SK-N-SH treated with all-trans-retinoic acid at 6 μM for 48 hours (cell line): ENCODE data around the gene MYRF.

Experiments
- ATAC-seq: fragments of 200-7000 bp; cut with Tn5 transposase; 3 replicates; pipeline ENCODE4 v1.9.1; 2020; ENCODE audit warnings: mild to moderate bottlenecking, moderate library complexity
- ARNTL ChIP-seq: fragments of 450-650 bp; formaldehyde crosslinking; IDR thresholded peaks from 2 replicates; pipeline ENCODE4 v1.5.0; 2020; ENCODE audit warnings: low read depth, mild to moderate bottlenecking, moderate library complexity, borderline replicate concordance
- BACH2 ChIP-seq: fragments of 250-450 bp; sonication (Bioruptor Pico); IDR thresholded peaks from 2 replicates; pipeline ENCODE4 v1.9.0; 2021; ENCODE audit warnings: mild to moderate bottlenecking, borderline replicate concordance
- CREB5 ChIP-seq: fragments of 250-450 bp; sonication (Bioruptor Pico); IDR thresholded peaks from 2 replicates; pipeline ENCODE4 v1.5.1; 2020; ENCODE audit warnings: low read depth, mild to moderate bottlenecking, moderate library complexity
- CSDC2 ChIP-seq: fragments of 250-450 bp; sonication (Bioruptor Pico); IDR thresholded peaks from 2 replicates; pipeline ENCODE4 v1.5.0; 2020; ENCODE audit warnings: mild to moderate bottlenecking, moderate library complexity
- ESRRG ChIP-seq: fragments of 250-450 bp; sonication (Bioruptor Pico); IDR thresholded peaks from 2 replicates; pipeline ENCODE4 v1.6.1; 2021; ENCODE audit warnings: mild to moderate bottlenecking
- GLIS3 ChIP-seq: fragments of 250-450 bp; sonication (Bioruptor Pico); IDR thresholded peaks from 2 replicates; pipeline ENCODE4 v1.5.0; 2020; ENCODE audit warnings: mild to moderate bottlenecking, moderate library complexity
- ISL1 ChIP-seq: fragments of 250-450 bp; sonication (Bioruptor Pico); IDR thresholded peaks from 2 replicates; pipeline ENCODE4 v2.1.2; 2022; ENCODE audit warnings: mild to moderate bottlenecking, moderate library complexity
- OSR1 ChIP-seq: fragments of 250-450 bp; sonication (Bioruptor Pico); IDR thresholded peaks from 2 replicates; pipeline ENCODE4 v1.8.0; 2022; ENCODE audit warnings: moderate library complexity, mild to moderate bottlenecking, inconsistent platforms
- RARB ChIP-seq: fragments of 250-450 bp; sonication (Bioruptor Pico); IDR thresholded peaks from 2 replicates; pipeline ENCODE4 v1.8.0; 2021; ENCODE audit warnings: mild to moderate bottlenecking, moderate library complexity
- SNAI2 ChIP-seq: fragments of 250-450 bp; sonication (Bioruptor Pico); IDR thresholded peaks from 2 replicates; pipeline ENCODE4 v1.5.0; 2020; ENCODE audit warnings: mild to moderate bottlenecking, moderate library complexity
- TCF4 ChIP-seq: fragments of 250-450 bp; sonication (Bioruptor Pico); IDR thresholded peaks from 2 replicates; pipeline ENCODE4 v1.8.0; 2021; ENCODE audit warnings: mild to moderate bottlenecking, moderate library complexity, borderline replicate concordance
- TOX ChIP-seq: fragments of 250-450 bp; sonication (Bioruptor Pico); IDR thresholded peaks from 2 replicates; pipeline ENCODE4 v1.8.0; 2021; ENCODE audit warnings: mild to moderate bottlenecking, moderate library complexity, borderline replicate concordance
- ZC3H10 ChIP-seq: fragments of 250-450 bp; sonication (Bioruptor Pico); IDR thresholded peaks from 2 replicates; pipeline ENCODE4 v1.5.1; 2021; ENCODE audit warnings: mild to moderate bottlenecking, moderate library complexity
- ZFP3 ChIP-seq: fragments of 250-450 bp; sonication (Bioruptor Pico); IDR thresholded peaks from 2 replicates; pipeline ENCODE4 v1.5.0; 2020; ENCODE audit warnings: mild to moderate bottlenecking, moderate library complexity
- ZFP30 ChIP-seq: fragments of 450-650 bp; formaldehyde crosslinking; IDR thresholded peaks from 2 replicates; pipeline ENCODE4 v1.5.0; 2022; ENCODE audit warnings: mild to moderate bottlenecking, moderate library complexity
- ZNF70 ChIP-seq: fragments of 450-650 bp; formaldehyde crosslinking; IDR thresholded peaks from 2 replicates; pipeline ENCODE4 v1.5.0; 2020; ENCODE audit warnings: mild to moderate bottlenecking, moderate library complexity
- ZNF8 ChIP-seq: fragments of 450-650 bp; formaldehyde crosslinking; IDR thresholded peaks from 2 replicates; pipeline ENCODE4 v1.5.0; 2020; ENCODE audit warnings: mild to moderate bottlenecking, moderate library complexity
- TF ChIP-seq, protein P1 (sequence below): fragments of 250-450 bp; sonication (Bioruptor Pico); IDR thresholded peaks from 2 replicates; pipeline ENCODE4 v1.8.0; 2020; ENCODE audit warnings: mild to moderate bottlenecking, moderate library complexity, borderline replicate concordance
- TF ChIP-seq, protein P2 (sequence below): fragments of 250-450 bp; sonication (Bioruptor Pico); IDR thresholded peaks from 2 replicates; pipeline ENCODE4 v1.5.1; 2021; ENCODE audit warnings: mild to moderate bottlenecking, moderate library complexity
- TF ChIP-seq, protein P3 (sequence below): fragments of 250-450 bp; sonication (Bioruptor Pico); IDR thresholded peaks from 2 replicates; pipeline ENCODE4 v1.8.0; 2021; ENCODE audit warnings: low read depth, mild to moderate bottlenecking, moderate library complexity, borderline replicate concordance
- TF ChIP-seq, protein P4 (sequence below): fragments of 250-450 bp; sonication (Bioruptor Pico); IDR thresholded peaks from 2 replicates; pipeline ENCODE4 v1.5.0; 2020; ENCODE audit warnings: mild to moderate bottlenecking, moderate library complexity

MYRF gene

DNA sequence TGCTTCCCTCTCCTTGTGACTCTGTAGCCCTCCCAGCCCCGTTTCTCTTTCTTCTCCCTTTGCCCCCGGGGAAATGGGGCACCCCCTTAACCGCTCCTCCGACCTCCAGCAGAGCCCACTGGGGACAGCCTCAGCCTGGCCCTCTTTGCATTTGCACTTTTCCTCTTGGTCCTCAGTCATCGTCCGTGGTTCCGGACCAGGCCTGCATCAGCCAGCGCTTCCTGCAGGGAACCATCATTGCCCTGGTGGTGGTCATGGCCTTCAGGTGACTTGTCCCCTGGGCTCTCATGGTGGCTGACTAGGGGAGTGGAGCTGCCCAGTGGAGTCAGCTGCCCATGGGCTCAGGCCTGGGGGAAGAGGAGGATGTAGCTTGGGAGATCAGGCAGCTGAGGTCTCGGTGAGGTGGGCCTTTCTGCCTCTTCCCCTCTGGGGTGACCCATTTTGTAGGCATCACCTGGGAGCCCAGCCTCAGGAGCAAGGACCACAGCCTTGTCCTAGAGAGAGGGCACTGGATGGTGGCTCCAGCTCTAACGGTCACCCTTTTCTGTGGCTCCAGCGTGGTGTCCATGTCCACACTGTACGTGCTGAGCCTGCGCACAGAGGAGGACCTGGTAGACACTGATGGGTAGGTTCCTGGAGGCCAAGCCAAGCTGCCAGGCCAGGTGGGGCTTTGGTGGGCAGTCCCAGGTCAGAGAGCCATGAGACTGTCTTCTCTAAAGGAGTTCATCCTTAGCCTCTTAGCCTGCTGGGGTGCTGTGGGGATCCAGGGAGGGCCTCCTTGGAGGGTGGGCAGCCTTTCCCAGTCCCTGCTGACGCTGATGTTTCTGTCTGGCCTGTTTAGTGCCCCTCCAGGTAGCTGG, 27.5 kb downstream of the MYRF start:
- no peak for ATAC-seq
- TF ChIP-seq GLIS3 (CRISPR knock-in tag) (no peak), RARB (CRISPR knock-in tag) (no peak), BACH2 (no peak), ARNTL (CRISPR knock-in tag) (no peak), OSR1 (CRISPR knock-in tag) (no peak)
- TF ChIP-seq, all 23 proteins: peak for 0

GRCh38 chr11:61780581-61781162, 28.2 kb downstream of the MYRF start:
- TF ChIP-seq ISL1 (CRISPR knock-in tag) = no peak
- TF ChIP-seq BACH2 = no peak
- no peak for TF ChIP-seq CREB5
- TF ChIP-seq SNAI2 (CRISPR knock-in tag) = no peak
- TF ChIP-seq TOX (CRISPR knock-in tag) = no peak
- TF ChIP-seq ZFP30 (CRISPR knock-in tag) = no peak
- TF ChIP-seq ZNF70 = no peak
- TF ChIP-seq RARB (CRISPR knock-in tag) = no peak
- no peak for ATAC-seq

DNA sequence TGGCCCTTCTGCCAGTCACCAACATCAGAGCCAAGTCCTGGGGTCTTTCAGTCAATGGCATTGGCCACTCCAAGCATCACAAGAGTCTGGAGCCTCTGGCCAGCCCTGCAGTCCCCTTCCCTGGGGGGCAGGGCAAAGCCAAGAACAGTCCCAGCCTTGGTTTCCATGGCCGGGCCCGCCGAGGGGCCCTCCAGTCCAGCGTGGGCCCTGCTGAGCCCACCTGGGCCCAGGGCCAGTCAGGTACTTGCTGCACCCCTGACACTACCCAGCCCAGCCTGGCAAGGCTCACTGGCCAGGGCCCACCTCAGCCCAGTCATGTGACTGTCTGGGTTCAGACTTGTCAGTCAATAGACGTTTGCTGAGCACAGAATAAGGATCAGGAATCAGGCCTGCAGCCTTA, 29.1 kb downstream of the MYRF start:
- no peak for ATAC-seq
- no peak for TF ChIP-seq ZFP30 (CRISPR knock-in tag)
- TF ChIP-seq ZC3H10 (CRISPR knock-in tag) = no peak
- no peak for TF ChIP-seq SNAI2 (CRISPR knock-in tag)
- TF ChIP-seq TOX (CRISPR knock-in tag) = no peak
- no peak for TF ChIP-seq TCF4 (CRISPR knock-in tag)
- TF ChIP-seq CREB5 = no peak
- no peak for TF ChIP-seq ISL1 (CRISPR knock-in tag)
- no peak for TF ChIP-seq ZNF8
- TF ChIP-seq, protein P1, sequence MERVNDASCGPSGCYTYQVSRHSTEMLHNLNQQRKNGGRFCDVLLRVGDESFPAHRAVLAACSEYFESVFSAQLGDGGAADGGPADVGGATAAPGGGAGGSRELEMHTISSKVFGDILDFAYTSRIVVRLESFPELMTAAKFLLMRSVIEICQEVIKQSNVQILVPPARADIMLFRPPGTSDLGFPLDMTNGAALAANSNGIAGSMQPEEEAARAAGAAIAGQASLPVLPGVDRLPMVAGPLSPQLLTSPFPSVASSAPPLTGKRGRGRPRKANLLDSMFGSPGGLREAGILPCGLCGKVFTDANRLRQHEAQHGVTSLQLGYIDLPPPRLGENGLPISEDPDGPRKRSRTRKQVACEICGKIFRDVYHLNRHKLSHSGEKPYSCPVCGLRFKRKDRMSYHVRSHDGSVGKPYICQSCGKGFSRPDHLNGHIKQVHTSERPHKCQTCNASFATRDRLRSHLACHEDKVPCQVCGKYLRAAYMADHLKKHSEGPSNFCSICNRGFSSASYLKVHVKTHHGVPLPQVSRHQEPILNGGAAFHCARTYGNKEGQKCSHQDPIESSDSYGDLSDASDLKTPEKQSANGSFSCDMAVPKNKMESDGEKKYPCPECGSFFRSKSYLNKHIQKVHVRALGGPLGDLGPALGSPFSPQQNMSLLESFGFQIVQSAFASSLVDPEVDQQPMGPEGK (CRISPR knock-in tag) = no peak
- TF ChIP-seq, protein P2, sequence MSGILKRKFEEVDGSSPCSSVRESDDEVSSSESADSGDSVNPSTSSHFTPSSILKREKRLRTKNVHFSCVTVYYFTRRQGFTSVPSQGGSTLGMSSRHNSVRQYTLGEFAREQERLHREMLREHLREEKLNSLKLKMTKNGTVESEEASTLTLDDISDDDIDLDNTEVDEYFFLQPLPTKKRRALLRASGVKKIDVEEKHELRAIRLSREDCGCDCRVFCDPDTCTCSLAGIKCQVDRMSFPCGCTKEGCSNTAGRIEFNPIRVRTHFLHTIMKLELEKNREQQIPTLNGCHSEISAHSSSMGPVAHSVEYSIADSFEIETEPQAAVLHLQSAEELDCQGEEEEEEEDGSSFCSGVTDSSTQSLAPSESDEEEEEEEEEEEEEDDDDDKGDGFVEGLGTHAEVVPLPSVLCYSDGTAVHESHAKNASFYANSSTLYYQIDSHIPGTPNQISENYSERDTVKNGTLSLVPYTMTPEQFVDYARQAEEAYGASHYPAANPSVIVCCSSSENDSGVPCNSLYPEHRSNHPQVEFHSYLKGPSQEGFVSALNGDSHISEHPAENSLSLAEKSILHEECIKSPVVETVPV (CRISPR knock-in tag) = no peak
- TF ChIP-seq, protein P3, sequence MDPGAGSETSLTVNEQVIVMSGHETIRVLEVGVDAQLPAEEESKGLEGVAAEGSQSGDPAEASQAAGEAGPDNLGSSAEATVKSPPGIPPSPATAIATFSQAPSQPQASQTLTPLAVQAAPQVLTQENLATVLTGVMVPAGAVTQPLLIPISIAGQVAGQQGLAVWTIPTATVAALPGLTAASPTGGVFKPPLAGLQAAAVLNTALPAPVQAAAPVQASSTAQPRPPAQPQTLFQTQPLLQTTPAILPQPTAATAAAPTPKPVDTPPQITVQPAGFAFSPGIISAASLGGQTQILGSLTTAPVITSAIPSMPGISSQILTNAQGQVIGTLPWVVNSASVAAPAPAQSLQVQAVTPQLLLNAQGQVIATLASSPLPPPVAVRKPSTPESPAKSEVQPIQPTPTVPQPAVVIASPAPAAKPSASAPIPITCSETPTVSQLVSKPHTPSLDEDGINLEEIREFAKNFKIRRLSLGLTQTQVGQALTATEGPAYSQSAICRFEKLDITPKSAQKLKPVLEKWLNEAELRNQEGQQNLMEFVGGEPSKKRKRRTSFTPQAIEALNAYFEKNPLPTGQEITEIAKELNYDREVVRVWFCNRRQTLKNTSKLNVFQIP (CRISPR knock-in tag) = no peak
- TF ChIP-seq ESRRG = no peak
- TF ChIP-seq ARNTL (CRISPR knock-in tag) = no peak
- no peak for TF ChIP-seq ZFP3 (CRISPR knock-in tag)
- no peak for TF ChIP-seq GLIS3 (CRISPR knock-in tag)
- no peak for TF ChIP-seq CSDC2 (CRISPR knock-in tag)
- TF ChIP-seq, protein P4, sequence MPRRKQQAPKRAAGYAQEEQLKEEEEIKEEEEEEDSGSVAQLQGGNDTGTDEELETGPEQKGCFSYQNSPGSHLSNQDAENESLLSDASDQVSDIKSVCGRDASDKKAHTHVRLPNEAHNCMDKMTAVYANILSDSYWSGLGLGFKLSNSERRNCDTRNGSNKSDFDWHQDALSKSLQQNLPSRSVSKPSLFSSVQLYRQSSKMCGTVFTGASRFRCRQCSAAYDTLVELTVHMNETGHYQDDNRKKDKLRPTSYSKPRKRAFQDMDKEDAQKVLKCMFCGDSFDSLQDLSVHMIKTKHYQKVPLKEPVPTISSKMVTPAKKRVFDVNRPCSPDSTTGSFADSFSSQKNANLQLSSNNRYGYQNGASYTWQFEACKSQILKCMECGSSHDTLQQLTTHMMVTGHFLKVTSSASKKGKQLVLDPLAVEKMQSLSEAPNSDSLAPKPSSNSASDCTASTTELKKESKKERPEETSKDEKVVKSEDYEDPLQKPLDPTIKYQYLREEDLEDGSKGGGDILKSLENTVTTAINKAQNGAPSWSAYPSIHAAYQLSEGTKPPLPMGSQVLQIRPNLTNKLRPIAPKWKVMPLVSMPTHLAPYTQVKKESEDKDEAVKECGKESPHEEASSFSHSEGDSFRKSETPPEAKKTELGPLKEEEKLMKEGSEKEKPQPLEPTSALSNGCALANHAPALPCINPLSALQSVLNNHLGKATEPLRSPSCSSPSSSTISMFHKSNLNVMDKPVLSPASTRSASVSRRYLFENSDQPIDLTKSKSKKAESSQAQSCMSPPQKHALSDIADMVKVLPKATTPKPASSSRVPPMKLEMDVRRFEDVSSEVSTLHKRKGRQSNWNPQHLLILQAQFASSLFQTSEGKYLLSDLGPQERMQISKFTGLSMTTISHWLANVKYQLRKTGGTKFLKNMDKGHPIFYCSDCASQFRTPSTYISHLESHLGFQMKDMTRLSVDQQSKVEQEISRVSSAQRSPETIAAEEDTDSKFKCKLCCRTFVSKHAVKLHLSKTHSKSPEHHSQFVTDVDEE (CRISPR knock-in tag) = no peak
- no peak for TF ChIP-seq RARB (CRISPR knock-in tag)
- no peak for TF ChIP-seq OSR1 (CRISPR knock-in tag)
